Measurements from ENCODE around the gene MCOLN2.
"Not testable (repeated sequence)": the region's sequence is repeated elsewhere in the genome, so short reads cannot be mapped to it uniquely, and the experiment has no call there.

The MCOLN2 gene

DNA sequence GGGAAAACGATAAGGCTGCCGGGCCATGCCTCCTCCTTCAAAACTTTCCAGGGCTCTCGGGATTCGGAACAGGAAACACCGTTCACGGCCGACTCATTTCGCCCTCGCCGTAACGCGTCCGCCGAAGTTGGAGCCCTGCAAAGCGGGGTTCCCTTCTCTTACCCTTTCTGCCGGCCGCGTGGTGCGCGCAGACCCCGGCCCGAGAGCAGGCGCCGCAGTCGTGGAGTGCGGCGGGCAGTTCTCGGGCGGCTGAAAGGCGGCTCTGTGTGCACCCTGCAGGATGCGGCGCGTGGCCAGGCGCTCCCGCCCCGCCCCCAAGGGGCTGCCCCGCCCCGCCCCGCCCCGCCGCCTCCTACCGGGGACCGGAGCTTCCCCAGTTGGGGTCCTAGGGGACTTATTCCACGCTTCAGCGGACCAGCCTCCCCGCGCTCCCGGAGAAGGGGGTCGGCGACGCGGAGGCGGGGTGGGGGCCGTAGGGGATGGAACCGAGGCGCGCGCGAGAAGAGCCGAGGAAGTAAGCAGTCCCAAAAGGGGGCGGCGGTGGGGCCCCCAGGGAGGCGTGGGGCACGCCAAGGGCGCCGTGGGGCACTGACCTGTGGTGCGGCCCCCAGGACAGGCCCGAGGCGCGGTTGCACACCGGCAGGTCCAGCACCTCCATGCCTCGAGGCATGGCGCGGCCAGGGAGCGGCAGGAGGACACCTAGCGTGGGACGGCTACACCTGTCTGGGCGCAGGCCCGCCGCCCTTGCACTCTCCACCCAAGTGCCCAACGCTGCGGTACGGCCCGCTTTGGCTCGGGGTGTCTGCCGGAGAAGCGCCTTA lies at the start of gene MCOLN2:
Gene MCOLN2 (minus strand): TSS at position 268 of the 821 bp plus-strand sequence. CDS start 241 bp downstream, at position 27.
- ATAC-seq = peak; percentile 71

DNA sequence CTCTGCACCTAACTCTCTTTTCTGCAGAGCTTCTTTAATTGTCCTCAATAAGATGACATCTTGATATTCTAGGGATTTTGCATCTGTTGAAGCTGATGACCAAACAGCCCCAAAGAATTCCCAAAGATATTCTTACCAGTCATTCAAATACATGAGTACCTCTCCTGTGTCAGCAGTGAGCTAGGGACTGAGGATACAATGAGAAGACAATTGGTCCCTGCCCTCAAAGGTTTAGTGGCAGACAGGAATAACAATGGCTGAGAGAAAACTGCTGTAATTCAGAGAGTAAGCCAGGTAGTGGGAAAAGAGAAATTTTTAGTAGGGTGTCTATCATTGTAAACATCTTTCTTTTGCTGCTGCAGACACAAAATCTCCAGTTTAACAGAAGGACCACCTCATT lies 45.5 kb upstream of the MCOLN2 start:
- no peak for ATAC-seq
- no peak for DNase-seq

More for the DNA sequence above, at the start of gene MCOLN2:
- peak; percentile 70 for DNase-seq

GRCh38 chr1:85041793-85042192 lies 44.9 kb upstream of the MCOLN2 start:
- no peak for DNase-seq
- no peak for ATAC-seq

DNA sequence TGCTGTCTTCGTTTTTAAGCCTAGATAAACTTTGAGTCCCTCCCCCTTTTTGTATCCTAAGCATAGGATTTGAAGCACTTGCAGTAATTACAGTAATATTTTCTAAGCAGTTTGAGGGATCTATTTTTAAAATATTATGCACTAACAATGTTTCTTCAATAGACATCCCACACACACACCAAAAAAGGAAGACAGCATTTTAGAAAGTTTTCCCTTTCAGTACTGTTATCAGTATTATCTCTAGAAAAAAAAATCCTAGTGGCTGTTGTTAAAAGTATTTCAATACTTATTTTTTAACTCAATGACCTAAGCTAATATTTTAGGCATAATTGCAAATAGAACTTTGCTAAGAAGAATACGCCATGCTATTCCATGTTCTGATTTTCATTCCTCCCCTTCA lies 36.3 kb upstream of the MCOLN2 start:
- ATAC-seq (no peak), DNase-seq (no peak)

GRCh38 chr1:85030536-85030935 lies 33.6 kb upstream of the MCOLN2 start:
- ATAC-seq = no peak
- DNase-seq = no peak

DNA sequence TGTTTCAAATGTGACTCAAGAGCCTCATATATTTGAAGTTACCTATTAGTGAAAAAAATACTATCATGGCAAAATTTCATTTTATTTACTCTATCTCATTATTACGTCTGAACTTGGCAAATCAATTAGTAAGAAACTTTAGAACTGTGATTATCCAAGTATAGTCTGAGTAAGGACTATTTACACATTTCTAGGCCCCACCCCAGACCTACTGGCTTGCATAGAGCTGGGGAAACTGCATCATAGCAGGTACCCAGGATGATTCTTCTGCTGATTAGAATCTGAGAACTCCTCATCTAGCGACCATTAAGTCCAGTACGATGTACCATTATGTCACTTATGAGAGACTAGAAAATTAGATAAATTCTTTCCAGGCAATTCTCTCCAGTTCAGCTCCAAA lies 31.2 kb upstream of the MCOLN2 start:
- ATAC-seq (no peak), DNase-seq (no peak)

DNA sequence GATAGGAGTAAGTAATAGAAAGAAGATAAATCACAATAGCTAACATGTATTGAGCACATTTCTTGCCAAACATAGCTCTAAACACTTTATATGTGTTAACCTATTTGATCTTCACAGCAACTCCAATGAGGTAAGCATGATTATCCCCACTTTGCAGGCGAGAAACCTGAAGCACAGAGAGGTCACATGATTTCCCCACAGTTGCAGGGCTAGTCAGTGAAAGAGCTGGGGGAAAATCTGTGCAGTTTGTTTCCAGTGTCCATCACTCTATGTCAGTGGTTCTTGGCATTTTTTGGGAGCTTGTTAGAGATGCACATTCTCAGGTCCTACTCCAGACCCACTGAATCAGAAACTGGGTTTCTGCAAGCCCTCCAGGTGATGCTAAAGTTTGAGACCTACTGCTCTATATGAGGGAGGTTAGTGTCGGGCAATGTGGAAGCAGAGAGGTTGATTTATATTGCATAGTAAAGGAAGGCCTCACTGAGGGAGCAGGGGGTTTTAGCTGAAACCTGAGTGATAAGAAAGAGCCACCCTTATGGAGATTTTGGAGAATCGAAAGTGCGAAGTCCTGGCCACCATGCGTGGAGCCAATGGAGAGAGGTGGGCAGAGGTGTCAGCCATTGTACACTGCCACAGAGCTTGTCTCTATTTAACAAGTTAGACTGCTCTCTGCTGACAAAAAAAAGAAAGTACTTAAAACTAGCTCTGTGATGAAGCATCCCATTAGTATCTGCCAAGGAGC lies 30.5 kb upstream of the MCOLN2 start:
- peak; percentile 9 for DNase-seq
- peak; percentile 81 for ATAC-seq

DNA sequence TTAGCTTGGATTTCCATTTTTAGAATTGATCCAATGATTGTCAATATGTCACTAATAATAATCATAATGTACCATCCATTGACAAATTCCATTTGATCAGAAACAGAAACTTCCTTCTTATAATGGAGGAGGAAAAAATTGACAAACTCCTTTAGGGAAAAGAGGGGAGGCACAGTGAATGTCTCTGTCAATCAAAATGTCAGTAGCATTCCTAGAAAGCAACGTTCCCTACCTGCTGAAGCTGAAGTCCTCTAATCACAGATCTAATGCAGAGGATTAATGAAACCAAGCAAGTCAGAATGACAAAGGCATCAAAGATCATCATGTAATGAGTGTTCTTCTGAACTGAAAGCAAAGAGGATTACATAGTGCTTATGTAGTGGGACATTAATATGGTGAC lies 29.0 kb upstream of the MCOLN2 start:
- DNase-seq (no peak), ATAC-seq (no peak)

DNA sequence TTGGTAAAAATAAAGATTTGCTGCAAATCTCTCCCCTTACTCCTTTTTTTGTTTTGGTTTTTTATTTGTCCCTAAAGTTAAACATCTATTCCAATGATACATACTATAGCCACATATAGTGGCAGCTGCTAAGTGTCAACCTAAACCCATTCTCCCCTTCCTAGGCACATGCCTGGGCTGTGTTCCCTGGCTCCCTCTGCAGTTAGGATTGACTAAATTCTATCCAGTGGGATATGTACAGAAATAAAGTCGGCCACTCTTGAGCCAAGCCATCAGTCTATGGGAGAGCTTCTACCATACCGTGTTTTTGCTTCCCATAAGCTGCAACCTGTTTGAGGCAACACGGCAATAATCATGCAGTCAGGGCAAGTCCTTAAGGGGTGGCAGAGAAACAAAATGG lies 27.8 kb upstream of the MCOLN2 start:
- ATAC-seq = no peak
- DNase-seq = no peak

GRCh38 chr1:85022700-85023099 lies 25.8 kb upstream of the MCOLN2 start:
- no peak for DNase-seq
- no peak for ATAC-seq

DNA sequence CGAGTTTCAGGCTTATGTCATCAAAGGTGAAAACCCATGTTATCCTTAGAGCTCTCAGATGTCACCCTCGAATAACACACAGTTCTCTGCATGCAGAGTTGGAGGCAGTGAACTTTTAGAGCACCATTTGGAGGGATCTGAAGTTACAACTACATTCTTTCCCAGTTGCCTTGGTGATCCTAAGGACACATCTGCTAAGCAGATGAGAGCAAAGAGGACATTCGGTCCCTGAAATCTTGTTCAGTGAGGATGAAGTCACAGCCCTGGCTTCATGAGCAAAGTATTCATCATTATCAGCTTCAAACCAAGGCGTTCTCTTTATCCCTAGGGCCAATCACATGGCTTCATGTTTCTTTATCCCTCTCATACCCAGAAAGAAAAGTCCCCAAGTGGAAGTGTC lies 23.1 kb upstream of the MCOLN2 start:
- DNase-seq = no peak
- ATAC-seq = no peak

DNA sequence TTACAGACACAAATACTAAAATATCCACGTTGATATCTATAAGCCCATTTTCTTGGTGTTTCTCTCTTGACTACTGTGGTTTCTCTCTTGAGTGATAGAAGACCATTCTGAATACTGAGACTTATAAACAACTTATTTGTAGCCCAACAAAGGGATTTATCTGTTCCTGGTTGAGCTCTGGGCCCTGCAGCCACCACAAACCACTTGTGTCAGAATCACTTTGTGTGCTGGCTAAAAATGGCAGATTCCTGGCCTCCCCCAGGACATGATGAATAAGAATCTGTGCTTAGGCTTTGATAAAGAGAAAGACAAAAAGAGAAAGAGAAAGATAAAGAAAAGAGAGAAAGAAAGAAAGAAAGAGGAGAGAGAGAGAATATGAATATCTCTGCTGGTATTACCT lies 18.9 kb upstream of the MCOLN2 start:
- DNase-seq (no peak), ATAC-seq (no peak)

DNA sequence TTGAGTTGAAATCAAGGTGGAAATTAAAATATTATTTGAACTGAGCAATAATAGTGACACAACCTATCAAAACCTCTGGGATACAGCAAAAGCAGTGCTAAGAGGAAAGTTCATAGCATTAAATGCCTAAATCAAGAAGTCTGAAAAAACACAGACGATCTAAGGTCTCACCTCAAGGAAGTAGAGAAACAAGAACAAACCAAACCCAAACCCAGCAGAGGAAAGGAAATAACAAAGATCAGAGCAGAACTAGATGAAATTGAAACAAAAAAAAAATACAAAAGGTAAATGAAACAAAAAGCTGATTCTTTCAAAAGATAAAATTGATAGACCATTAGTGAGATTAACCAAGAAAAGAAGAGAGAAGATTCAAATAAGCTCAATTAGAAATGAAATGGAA lies 8.7 kb upstream of the MCOLN2 start:
- not testable (repeated sequence) for ATAC-seq, DNase-seq

DNA sequence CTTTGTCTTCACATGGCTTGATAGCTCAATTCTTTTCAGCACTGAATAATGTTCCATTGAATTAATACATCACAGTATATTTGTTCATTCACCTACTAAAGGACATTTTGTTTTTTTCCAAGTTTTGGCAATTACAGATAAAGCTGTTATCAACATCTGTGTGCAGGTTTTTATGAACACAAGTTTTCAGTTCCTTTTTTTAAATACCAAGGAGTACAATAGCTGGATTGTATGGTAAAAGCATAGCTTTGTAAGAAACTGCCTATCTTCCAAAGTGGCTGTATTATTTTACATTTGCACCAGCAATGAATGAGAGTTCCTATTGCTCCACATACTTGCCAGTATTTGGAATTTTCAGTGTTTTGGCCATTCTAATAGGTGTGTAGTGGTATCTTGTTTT lies 4.8 kb upstream of the MCOLN2 start:
- DNase-seq = no peak
- no peak for ATAC-seq

DNA sequence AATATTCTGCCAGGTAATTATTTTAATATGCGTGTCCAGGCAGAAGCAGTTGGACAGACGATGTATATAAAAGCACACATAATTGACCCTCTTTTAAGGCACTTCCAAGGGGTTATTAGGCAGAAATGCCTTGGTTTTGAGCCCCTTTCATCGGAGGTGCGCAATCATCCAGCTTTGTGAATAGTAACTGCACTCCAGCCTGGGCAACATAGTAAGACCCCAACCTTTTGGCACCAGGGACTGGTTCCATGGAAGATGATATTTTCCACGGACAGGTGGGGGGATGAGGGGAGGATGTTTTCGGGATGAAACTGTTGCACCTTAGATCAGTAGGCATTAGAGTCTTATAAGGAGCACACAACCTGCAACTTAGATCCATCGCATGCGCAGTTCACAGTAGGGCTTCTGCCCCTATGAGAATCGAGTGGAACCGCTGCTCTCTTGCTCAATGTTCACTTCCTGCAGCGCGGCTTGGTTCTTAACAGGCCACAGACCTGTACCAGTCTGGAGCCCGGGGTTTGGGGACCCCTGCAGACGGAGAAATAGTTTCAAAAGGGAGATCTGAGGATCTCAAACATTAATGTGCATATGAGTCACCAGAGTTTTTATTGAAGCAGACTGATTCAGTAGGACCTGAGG lies 1.8 kb upstream of the MCOLN2 start:
- ATAC-seq (peak; percentile 48), DNase-seq (peak; percentile 49)

- DNase-seq = peak; percentile 21
- no peak for ATAC-seq
Observed at GRCh38 chr1:84997667-84998600, 1.0 kb upstream of the MCOLN2 start.

DNA sequence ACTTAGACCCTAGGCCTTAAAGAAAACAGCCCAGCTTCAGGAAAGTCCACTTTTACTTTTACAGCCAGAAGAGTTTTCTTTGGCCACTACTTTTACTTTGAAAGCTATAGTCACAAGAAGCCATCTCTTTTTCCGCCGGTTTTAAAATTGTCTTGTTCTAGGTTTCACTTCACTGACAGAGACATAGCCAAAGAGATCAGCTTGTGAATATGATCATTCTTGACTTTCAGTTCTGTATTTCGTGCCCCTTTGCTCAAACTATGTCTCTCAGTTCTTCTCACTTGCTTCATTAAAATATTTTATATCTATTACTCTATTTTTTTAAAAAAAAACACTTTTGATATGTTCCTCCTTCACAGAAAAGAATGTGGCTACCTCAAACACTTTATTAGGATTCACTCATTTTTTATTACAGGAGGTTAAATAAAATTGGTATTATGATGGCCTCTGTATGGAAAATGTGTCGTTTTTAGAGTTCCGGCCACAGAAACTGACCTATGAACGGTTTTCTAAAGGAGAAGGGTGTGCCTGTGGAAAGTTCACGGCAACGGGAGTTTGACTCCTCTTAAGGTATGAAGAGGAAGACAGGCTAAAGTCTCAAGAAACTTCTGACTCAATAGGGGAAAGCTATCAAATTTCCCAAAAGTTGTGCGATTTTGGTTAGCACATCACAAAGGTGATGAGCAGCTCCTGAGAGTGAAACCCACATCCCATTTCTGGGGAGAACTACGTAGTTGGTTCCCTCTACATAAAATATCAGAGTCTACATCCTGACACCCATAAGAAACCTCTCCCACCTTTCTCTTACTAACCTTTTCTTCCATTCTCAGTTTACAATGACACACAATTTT lies 1.2 kb downstream of the MCOLN2 start:
- DNase-seq (peak; percentile 19), ATAC-seq (peak; percentile 60)

GRCh38 chr1:84991097-84991920 lies 5.6 kb downstream of the MCOLN2 start:
- no peak for DNase-seq
- ATAC-seq = peak; percentile 45

GRCh38 chr1:84988588-84988987 lies 8.3 kb downstream of the MCOLN2 start:
- DNase-seq (peak; percentile 21), ATAC-seq (peak; percentile 79)

DNA sequence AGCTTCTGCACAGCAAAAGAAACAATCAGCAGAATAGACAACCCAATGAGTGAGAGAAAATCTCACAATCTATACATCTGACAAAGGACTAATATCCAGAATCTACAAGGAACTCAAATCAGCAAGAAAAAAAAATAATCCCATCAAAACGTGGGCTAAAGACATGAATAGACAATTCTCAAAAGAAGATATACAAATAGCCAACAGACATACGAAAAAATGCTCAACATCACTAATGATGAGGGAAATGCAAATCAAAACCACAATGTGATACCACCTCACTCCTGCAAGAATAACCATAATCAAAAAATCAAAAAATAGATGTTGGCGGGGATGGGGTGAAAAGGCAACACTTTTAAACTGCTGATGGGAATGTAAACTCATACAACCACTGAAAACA lies 10.4 kb downstream of the MCOLN2 start:
- ATAC-seq, DNase-seq: not testable (repeated sequence)

All from stimulated activated naive CD8-positive, alpha-beta T cell treated with anti-CD3 and anti-CD28 coated beads, Interleukin-15, Interleukin-2, amounts not matched to agents 100 U/mL and 50 U/mL, for 24 hours (primary cell).